Vagina (tissue), 2 donors: ENCODE results near the gene MRGPRE.
"Not testable (repeated sequence)": the region's sequence is repeated elsewhere in the genome, so short reads cannot be mapped to it uniquely, and the experiment has no call there.

ENCODE experiments used
- POLR2A ChIP-seq, 2 donors: fragments of 450-650 bp; IDR thresholded peaks; one replicate each; pipeline ENCODE4 v1.6.1; 2017; ENCODE audit warnings: antibody characterized with exemption in 2 of 2, mild to moderate bottlenecking in 2 of 2, moderate library complexity in 2 of 2
- POLR2AphosphoS5 ChIP-seq, 2 donors: sonication (generic); formaldehyde crosslinking; IDR thresholded peaks; one replicate each; pipeline ENCODE4 v1.9.0; 2017; ENCODE audit warnings: antibody characterized with exemption in 2 of 2, mild to moderate bottlenecking in 2 of 2, low read depth in 1 of 2; ENCODE audit not compliant: insufficient read depth in 1 of 2
- TF ChIP-seq, protein P1 (sequence below), 3 experiments: fragments of 450-650 bp in 2 of 3; fragments of 200-600 bp in 1 of 3; sonication (generic) in 1 of 3; IDR thresholded peaks; one replicate each; pipeline ENCODE4 v1.5.1; 2017 to 2019; ENCODE audit warnings: antibody characterized with exemption in 3 of 3, mild to moderate bottlenecking in 2 of 3, moderate library complexity in 2 of 3

DNA sequence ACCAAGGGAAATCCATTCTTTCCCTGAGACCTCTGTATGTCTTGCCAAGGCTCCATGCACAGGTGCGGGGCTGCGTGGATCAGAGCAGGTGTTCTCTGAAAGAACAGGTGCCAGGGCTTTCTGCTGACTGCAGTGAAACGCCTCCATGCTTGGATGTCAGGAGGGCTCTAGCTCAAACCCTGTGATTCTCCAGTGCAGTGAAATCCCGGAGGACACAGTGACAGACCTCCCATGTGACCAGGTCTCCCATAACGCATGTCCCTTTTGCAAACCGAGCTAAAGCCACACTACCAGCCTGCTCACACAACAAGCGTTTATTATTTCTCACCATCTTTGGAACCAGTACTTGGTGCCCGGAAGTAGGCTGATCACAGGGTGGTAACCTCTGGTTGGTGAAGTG is 41.4 kb upstream of the MRGPRE start:
- TF ChIP-seq, protein P1, sequence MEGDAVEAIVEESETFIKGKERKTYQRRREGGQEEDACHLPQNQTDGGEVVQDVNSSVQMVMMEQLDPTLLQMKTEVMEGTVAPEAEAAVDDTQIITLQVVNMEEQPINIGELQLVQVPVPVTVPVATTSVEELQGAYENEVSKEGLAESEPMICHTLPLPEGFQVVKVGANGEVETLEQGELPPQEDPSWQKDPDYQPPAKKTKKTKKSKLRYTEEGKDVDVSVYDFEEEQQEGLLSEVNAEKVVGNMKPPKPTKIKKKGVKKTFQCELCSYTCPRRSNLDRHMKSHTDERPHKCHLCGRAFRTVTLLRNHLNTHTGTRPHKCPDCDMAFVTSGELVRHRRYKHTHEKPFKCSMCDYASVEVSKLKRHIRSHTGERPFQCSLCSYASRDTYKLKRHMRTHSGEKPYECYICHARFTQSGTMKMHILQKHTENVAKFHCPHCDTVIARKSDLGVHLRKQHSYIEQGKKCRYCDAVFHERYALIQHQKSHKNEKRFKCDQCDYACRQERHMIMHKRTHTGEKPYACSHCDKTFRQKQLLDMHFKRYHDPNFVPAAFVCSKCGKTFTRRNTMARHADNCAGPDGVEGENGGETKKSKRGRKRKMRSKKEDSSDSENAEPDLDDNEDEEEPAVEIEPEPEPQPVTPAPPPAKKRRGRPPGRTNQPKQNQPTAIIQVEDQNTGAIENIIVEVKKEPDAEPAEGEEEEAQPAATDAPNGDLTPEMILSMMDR (IDR thresholded peaks at IDR 0.05) = not testable (repeated sequence)
- not testable (repeated sequence) for TF ChIP-seq POLR2A (IDR thresholded peaks at IDR 0.05); POLR2AphosphoS5 (IDR thresholded peaks at IDR 0.05; ENCODE audit: insufficient read depth in 1 of 2, low read depth in 1 of 2)
